Measurements from ENCODE around the gene TNFRSF8.

TNFRSF8 gene

DNA sequence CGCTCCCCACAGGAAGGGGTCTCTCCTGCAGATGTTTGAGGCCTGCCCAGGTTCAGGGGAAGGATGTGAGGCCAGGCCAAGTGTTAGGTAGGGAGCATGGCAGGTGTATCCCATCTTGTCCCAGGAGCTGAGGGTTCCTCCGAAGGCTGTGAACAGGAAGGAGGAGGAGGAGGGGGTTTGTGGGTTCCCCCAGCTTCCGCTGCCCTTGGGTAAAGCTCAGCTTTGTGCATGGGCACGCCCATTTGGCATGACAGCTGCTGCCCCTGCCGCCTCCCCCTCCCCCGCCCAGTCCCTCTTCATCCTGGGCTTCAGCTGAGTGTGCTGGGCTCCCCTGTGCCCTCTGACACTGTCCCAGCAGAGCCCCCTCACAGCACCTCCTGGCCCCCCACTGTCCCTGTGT lies 25.5 kb downstream of the TNFRSF8 start:
- no peaks in the 10 kb centered on the region for H3K27me3 ChIP-seq (ENCODE audit: low read length)
- no peaks in the 10 kb centered on the region for H4K20me1 ChIP-seq (ENCODE audit: low read depth, low read length)
- no peak overlapping the region for H3K4me2 ChIP-seq (ENCODE audit: low read depth, low read length, poor library complexity, severe bottlenecking)
- H2AFZ ChIP-seq (ENCODE audit: low read depth, low read length, severe bottlenecking): no peak overlapping the region
- H3K9me2 ChIP-seq (replicated peaks; ENCODE audit: insufficient read depth, low read length): no peaks in the 10 kb centered on the region
- H3K9ac ChIP-seq (ENCODE audit: low read length): no peak overlapping the region
- no peak overlapping the region for H3K27ac ChIP-seq (ENCODE audit: low read depth, low read length)
- no peak overlapping the region for H3K4me3 ChIP-seq (ENCODE audit: insufficient read depth, low read length, poor library complexity, severe bottlenecking)
- H3K79me2 ChIP-seq (ENCODE audit: insufficient read depth, low read length): no peaks in the 10 kb centered on the region
- no peaks in the 10 kb centered on the region for H3F3A ChIP-seq (ENCODE audit: insufficient read depth)
- TF ChIP-seq, protein P1, sequence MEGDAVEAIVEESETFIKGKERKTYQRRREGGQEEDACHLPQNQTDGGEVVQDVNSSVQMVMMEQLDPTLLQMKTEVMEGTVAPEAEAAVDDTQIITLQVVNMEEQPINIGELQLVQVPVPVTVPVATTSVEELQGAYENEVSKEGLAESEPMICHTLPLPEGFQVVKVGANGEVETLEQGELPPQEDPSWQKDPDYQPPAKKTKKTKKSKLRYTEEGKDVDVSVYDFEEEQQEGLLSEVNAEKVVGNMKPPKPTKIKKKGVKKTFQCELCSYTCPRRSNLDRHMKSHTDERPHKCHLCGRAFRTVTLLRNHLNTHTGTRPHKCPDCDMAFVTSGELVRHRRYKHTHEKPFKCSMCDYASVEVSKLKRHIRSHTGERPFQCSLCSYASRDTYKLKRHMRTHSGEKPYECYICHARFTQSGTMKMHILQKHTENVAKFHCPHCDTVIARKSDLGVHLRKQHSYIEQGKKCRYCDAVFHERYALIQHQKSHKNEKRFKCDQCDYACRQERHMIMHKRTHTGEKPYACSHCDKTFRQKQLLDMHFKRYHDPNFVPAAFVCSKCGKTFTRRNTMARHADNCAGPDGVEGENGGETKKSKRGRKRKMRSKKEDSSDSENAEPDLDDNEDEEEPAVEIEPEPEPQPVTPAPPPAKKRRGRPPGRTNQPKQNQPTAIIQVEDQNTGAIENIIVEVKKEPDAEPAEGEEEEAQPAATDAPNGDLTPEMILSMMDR (IDR thresholded peaks at IDR 0.05; ENCODE audit: insufficient read depth, low read length, poor library complexity, severe bottlenecking): no peak
- TF ChIP-seq EZH2phosphoT487 (conservative IDR thresholded peaks at IDR 0.05; ENCODE audit: low read length): no peak
- H3K36me3 ChIP-seq (ENCODE audit: low read length): no peaks in the 10 kb centered on the region
- H3K9me3 ChIP-seq (ENCODE audit: insufficient read depth, low read length): no peaks in the 10 kb centered on the region

DNA sequence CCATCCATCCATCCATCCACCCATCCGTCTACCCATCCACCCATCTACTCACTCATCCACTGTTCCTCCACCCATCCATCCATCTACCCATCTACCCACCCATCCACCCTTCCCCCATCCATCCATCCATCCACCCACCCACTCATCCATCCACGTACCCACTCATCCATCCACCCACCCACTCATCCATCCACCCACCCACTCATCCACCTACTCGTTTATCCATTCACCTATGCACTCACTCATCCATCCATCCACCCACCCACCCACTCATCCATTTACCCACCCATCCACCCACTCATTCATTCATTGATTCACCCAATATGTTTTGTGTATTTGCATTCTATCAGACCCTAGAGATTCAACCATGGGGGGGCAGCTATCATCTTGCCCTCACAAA lies 27.2 kb downstream of the TNFRSF8 start:
- Histone ChIP-seq H3K9ac (ENCODE audit: low read length) (no peak overlapping the region), H3K9me2 (replicated peaks; ENCODE audit: insufficient read depth, low read length) (no peaks in the 10 kb centered on the region), H3K27ac (ENCODE audit: low read depth, low read length) (no peak overlapping the region), H3K4me2 (ENCODE audit: low read depth, low read length, poor library complexity, severe bottlenecking) (no peak overlapping the region), H2AFZ (ENCODE audit: low read depth, low read length, severe bottlenecking) (no peak overlapping the region), H3K27me3 (ENCODE audit: low read length) (no peaks in the 10 kb centered on the region), H3K79me2 (ENCODE audit: insufficient read depth, low read length) (no peaks in the 10 kb centered on the region), H3K36me3 (ENCODE audit: low read length) (no peaks in the 10 kb centered on the region), H3K9me3 (ENCODE audit: insufficient read depth, low read length) (no peaks in the 10 kb centered on the region), H3K4me3 (ENCODE audit: insufficient read depth, low read length, poor library complexity, severe bottlenecking) (no peak overlapping the region), H4K20me1 (ENCODE audit: low read depth, low read length) (no peaks in the 10 kb centered on the region), H3F3A (ENCODE audit: insufficient read depth) (no peaks in the 10 kb centered on the region)
- TF ChIP-seq, protein P1 (IDR thresholded peaks at IDR 0.05; ENCODE audit: insufficient read depth, low read length, poor library complexity, severe bottlenecking): no peak
- no peak for TF ChIP-seq EZH2phosphoT487 (conservative IDR thresholded peaks at IDR 0.05; ENCODE audit: low read length)

DNA sequence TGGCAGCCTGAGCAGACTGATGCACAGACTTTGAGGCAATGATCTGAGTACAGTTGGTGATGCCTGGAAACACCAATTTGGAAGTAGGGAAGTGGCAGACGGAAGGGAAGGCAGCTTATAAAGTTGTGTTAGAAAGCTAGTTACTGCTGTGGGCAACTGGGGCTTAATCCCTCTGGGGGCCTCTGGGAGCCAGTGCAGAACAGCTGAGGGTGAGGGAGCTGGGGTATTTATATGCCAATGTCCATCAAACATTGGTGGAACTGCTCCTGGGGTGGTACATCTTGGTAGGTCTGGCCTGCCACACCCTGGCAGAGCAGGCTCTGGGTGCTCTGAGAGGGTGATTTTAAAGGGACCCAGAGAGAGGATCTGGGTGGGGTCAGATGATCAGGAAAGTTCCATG lies 28.1 kb downstream of the TNFRSF8 start:
- no peaks in the 10 kb centered on the region for H3K9me2 ChIP-seq (replicated peaks; ENCODE audit: insufficient read depth, low read length)
- H3F3A ChIP-seq (ENCODE audit: insufficient read depth): no peaks in the 10 kb centered on the region
- H3K36me3 ChIP-seq (ENCODE audit: low read length): no peaks in the 10 kb centered on the region
- H3K4me3 ChIP-seq (ENCODE audit: insufficient read depth, low read length, poor library complexity, severe bottlenecking): no peak overlapping the region
- H3K9me3 ChIP-seq (ENCODE audit: insufficient read depth, low read length): no peaks in the 10 kb centered on the region
- H3K79me2 ChIP-seq (ENCODE audit: insufficient read depth, low read length): no peaks in the 10 kb centered on the region
- H3K4me2 ChIP-seq (ENCODE audit: low read depth, low read length, poor library complexity, severe bottlenecking): no peak overlapping the region
- H4K20me1 ChIP-seq (ENCODE audit: low read depth, low read length): no peaks in the 10 kb centered on the region
- H3K27me3 ChIP-seq (ENCODE audit: low read length): no peaks in the 10 kb centered on the region
- H3K9ac ChIP-seq (ENCODE audit: low read length): no peak overlapping the region
- H3K27ac ChIP-seq (ENCODE audit: low read depth, low read length): no peak overlapping the region
- no peak for TF ChIP-seq EZH2phosphoT487 (conservative IDR thresholded peaks at IDR 0.05; ENCODE audit: low read length)
- TF ChIP-seq, protein P1 (IDR thresholded peaks at IDR 0.05; ENCODE audit: insufficient read depth, low read length, poor library complexity, severe bottlenecking): no peak
- H2AFZ ChIP-seq (ENCODE audit: low read depth, low read length, severe bottlenecking): no peak overlapping the region

All from SU-DHL-6 (cell line).